ENCODE data around the gene NR1H3.
"Not testable (repeated sequence)": the region's sequence is repeated elsewhere in the genome, so short reads cannot be mapped to it uniquely, and the experiment has no call there.

DNA sequence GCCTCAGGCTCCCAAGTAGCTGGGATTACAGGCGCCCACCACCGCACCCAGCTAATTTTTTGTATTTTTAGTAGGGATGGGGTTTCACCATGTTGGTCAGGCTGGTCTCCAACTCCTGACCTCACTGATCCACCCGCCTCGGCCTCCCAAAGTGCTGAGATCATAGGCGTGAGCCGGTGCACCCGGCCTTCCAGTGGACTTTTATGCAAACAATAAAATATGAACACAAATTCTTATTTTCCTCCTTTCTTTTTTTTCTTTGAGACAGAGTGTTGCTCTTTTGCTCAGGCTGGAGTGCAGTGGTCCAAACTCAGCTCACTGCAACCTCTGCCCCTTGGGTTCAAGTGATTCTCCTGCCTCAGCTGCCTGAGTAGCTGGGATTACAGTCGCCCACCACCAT, 58.7 kb downstream of the NR1H3 start:
- TF ChIP-seq, protein P1, sequence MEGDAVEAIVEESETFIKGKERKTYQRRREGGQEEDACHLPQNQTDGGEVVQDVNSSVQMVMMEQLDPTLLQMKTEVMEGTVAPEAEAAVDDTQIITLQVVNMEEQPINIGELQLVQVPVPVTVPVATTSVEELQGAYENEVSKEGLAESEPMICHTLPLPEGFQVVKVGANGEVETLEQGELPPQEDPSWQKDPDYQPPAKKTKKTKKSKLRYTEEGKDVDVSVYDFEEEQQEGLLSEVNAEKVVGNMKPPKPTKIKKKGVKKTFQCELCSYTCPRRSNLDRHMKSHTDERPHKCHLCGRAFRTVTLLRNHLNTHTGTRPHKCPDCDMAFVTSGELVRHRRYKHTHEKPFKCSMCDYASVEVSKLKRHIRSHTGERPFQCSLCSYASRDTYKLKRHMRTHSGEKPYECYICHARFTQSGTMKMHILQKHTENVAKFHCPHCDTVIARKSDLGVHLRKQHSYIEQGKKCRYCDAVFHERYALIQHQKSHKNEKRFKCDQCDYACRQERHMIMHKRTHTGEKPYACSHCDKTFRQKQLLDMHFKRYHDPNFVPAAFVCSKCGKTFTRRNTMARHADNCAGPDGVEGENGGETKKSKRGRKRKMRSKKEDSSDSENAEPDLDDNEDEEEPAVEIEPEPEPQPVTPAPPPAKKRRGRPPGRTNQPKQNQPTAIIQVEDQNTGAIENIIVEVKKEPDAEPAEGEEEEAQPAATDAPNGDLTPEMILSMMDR (IDR thresholded peaks at IDR 0.05) = not testable (repeated sequence)
- not testable (repeated sequence) for TF ChIP-seq POLR2A (IDR thresholded peaks at IDR 0.05)
